IPS-NIHi7 (cell line): Measurements from ENCODE around the gene CDK5R2.

ENCODE experiments used
- DNase-seq: peaks from one replicate; pipeline ENCODE4 v3.0.0; 2012; ENCODE audit warnings: mixed read lengths; ENCODE audit errors: extremely low spot score

CDK5R2 gene

DNA sequence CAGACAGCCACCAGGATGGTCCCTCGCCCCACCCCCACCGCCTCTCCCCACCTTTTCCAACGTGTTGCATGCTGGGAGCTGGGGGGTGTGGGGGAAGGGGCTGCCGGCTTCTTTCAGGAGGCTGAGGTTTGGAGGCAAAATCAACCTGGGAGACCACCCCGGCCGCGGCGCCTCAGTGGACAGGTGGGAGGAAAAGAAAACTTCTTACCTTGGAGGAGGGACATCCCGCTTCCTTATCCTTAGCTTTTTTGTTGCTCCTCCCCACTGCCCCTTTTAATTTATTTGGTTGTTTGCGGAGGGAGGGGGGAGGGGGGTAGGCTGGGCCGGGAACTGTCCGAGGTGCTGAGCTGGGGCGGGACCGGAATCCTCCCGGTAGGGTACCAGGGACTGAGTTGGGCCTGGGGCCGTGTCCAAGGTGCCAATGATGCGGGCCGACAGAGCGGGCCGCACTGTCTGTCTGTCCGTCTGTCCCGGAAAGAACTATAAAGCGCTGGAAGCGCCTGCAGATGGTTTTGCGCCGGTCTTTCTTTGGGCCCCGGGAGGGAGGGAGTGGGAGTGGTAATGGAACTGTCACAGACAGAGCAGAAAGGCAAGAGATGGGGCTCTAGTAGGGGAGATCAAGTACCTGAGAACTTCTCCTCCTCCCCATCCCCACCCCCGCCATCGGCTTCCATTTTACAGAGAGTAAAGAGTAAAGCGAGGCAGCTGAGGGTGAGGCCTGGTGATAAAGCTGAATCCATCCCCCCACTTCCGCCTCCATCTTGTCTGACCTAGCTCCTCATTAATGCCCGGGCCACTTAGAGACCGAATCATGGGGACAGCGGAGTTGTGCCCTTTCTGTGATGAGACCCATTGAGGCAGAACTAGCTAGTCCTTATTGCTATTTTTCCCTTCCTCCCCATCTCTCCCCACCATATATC lies 2.4 kb downstream of the CDK5R2 start:
- peak; percentile 61 for DNase-seq

DNA sequence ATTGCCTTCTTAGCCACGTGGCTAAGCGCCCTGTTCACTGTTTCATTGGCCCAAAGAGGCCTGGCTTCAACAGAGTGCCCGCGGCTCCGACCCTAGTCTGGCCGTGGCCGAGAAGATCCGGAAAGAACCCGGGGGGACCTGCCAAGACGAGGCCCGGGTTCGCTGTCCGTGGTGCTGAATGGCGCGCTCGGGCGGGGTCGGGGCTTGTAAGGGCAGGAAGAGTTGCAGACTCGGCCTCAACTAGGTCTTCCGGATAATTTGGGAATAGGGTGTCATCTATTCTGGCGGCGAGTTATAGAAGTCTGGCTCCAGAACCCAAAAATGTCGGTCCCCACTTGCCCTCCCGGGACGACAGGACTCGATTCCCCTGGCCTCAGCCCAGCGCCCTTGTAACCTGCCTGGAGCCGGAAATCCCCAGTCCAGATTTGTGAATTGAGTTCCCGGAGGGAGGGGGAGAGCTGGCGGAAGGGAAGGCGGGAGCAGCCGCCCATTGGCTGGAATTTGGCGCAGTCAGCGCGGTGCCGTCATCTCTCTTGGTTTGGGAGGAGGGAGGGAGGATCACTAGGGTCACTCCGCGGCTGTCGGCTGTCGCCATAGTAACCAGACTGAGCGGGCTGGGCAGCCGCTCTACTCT lies 3.5 kb downstream of the CDK5R2 start:
- DNase-seq = peak; percentile 96

DNA sequence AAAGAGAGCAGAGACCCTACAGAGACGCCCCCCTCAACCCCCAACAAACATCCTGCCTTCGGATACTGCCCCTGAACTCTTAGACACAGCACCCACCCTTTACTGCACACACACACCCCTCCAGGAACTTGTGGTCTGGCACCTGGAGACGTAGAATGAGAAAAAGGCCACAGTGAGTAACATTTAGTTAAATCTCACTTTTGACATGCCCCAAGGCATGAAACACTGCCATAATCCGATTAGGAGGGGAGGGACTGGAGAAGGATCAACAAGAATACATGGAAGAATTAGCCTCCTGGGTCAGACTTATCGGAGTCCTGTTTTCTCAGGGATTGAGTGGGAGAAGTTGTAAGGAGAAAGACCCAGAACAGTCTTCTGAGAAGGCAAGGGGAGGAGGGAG lies 4.1 kb downstream of the CDK5R2 start:
- DNase-seq = no peak

DNA sequence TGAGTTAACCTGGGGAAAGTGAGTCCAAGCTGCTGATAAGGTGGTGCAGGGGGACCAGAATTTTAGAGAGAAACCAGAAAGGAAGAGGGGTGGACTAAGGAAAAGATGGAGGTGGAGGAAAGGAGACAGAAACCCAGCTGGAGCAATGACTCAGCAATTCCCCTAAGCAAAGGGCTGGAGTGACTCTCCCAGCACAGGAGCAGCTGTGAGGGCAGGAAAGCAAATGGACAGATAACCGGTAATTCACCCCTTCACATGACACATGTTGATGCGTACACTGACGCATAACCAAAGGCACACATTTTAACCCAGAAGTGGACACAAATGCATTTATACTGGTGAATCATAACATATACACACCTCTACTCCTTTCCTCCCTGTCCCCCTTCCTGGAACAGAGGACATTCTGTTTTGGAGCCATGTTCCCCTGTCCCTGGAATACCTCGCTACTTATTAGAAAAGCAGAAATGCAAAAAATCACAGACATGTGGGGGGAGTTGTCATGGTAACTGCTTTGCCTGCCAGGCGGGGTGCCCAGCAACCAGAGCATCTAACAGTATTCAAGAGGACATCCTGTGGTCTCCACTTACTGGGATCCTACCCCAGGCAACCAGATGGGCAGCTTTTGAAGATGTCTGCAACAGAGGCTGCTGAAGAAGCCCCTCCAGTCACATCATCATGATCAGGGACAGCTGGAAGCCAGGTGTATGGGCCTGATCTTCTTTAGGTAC lies 4.7 kb downstream of the CDK5R2 start:
- DNase-seq = no peak

DNA sequence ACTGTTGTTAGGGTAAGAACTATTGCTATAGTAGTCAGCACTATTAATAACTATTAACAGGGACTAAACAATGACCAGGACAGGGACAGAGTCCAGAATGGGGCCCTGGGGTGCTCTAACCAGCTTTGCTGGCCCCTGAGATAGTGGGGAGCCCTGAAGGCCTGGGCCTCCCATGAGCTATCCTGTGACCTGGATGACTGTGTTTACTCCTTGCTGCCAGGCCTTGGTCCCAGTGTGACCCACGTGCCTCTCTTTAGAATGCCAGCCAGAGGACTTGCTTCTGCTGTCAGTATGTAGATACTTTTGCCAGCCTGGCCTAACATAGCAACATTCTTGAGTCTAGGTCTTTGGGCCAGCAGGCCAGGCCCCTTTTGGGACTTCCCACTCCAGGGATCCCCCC lies 11.4 kb downstream of the CDK5R2 start:
- DNase-seq = no peak

DNA sequence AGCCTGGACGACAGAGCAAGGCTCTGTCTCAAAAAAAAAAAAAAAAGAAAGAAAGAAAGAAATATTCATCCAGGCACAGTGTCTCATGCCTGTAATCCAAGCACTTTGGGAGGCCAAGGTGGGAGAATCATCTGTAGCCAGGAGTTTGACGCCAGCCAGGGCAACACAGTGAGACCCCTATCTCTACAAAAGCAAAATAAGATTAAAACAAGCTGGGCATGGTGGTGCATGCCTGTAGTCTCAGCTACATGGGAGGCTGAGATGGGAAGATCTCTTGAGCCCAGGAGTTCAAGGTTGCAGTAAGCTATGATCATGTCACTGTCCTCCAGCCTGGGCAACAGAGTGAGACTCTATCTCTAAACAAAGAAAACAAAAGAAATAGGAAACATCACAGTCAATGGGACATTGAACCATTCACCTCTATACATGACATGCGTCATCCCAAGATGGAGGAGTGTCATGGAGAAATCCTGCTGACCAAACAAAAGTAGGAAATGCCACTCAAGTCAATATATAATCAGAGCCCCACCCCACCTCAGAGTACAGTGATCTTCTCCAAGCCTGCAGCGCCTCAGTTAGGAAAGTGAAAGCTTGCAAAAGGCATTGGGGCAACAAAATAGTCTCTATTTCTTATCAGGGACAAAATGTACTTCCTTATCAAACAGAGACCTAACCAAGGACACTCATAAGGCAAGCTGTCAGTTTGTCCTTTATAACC lies 15.8 kb downstream of the CDK5R2 start:
- no peak for DNase-seq

DNA sequence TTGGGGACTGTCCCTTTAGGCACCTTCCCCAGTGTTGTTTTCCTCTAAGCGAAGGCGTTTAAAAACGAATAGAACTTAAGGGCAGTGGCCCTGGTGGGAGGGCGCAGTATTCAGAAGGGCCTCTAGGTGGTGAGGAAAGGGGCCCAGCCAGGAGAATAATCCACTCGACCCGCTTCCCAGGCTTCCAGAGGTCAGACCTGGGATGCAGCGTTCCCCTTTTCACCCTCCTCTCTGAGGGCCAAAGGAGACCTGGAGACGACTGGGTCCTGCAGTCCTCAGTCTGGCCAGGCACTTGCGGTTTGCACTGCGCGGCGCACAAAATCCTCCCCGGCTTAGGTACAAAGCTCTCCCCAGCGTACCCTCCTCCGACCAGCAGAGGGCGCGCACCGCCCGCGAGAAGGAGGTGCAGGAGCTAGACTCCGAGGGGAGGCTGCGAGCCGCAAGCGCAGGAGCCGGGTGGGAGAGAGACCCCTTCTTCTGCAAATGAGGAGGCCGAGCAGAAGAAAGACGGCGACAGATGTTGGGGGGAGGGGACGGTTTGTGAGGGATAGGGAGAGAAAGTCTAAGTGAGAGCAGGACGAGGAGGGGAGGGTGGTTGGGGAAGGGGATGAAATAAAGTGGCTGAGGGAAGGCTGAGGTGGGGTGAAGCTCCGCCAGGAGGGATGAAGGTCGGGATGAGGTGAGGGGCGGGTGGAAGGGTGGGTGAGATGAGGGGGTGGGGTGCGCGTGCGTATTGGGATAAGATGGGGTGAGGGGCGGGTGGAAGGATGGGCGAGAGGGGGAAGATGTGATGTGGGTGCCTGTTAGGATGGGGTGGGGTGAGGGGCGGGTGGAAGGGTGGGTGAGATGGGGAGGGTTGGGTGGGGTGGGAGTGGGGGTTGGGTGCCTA lies 20.6 kb downstream of the CDK5R2 start:
- DNase-seq = peak; percentile 86

DNA sequence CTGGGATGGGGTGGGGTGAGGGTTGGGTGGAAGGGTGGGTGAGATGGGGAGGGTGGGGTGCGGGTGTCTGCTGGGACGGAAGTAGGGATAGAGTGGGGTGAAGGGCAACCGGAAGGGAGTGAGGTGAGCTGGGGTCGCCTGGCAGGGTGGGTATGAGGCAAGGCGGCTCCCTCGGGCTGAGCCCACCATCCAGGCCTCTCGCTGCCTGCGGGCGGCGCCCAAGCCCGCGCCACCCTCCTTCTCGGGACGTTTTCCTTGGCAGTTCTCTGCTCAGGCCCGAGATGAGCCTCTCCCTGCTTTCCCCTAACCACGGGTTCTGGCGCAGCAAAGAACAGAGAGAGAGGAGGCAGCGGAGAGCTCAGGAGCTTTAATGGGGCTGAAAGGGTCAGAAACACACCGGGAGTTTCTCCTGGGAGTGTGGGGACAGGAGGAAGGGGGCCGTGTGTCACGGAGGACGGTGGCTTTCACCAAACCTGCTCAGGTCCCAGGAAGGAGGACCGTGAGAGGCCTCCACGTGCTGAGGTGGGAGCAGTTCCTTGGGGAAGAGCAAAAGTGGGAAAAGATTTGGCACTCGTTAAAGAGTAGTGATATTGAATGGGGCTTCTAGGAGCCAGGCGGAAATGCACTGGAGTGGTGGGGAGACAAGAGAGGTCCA lies 21.4 kb downstream of the CDK5R2 start:
- DNase-seq = no peak

DNA sequence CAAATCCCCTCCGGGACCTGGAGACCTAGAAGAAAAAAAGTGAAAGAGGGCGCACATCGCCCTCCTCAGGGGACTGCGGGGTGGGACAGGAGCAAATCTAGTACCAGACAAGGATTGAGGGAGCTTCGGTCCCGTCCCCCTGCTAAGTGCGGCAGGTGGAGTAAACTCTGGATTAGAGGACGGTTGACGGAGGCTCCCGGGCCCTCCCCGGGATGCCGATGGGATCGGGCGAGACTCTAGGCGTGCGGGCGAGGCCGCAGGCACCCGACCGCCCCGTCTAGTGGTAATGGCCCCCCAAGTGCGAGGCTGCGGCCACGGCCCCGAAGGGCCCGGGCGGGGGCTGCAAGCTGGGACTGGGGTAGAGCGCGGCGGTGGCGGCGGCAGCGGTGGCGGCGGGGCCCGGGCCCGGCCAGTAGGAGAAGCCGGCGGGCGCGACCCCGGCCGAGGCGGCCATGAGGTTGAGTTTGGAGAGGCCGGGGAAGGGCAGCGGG lies 22.0 kb downstream of the CDK5R2 start:
- DNase-seq = no peak

DNA sequence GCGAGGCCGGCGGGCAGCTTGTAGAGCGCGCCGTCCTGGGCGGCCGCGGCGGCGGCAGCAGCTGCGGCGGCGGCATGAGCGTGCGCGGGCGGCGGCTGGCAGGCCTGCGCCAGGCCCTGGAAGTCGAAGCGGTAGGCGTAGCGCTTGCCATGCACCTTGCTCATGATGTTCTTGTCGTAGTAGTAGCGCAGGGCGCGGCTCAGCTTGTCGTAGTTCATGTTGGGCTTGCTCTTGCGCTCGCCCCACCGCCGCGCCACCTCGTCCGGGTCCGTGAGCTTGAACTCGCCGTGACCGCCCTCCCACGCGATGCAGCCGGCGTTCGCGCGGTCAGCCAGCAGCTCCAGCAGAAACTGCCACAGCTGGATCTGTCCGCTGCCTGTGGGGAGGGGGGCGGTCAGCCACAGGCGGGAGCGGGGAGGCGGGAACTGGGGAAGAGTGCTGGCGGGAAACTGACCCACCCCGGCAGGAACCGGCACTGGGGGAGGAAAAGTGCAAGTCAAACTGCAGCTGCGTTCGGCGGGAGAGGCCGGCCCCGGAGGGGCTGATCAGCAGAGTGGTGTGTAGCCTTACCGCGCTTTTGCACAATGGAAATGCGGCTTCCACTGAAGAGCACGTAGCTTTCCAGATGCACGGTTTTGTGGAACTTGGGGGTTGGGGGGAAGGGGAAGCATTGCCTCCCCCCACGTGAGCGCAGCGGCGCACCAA lies 22.6 kb downstream of the CDK5R2 start:
- no peak for DNase-seq

DNA sequence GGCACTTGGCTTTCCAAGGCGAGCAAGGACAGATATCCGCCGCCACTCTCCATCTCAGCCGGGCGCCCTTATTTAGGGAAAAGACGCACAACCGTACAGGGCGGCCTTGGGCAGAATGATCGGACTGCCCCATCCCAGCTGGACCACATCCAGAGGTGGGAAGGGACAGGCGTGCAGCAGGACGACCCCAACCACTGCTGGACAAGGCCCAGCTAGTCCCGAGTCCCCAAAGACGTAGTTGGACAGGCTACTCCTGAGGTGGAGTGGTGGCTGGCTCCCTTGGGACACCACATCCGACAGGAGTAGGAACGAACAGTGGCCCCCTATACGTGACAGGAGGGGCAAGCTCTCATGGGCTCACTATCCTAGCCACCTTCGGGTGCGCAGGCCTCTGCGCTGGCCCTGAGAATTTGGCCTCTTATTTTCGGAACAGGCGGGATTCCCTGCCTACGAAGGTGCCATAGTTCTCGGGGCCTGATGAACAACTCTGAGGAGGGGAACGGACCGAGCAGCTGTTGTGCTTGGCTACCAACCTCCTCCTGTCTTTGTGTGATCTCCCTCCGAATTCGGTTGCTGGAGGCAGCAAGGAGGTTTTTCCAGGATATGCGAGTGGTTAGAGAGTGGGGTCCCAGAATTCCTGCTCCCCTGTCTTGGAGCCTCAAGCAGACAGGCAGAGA lies 23.3 kb downstream of the CDK5R2 start:
- no peak for DNase-seq

DNA sequence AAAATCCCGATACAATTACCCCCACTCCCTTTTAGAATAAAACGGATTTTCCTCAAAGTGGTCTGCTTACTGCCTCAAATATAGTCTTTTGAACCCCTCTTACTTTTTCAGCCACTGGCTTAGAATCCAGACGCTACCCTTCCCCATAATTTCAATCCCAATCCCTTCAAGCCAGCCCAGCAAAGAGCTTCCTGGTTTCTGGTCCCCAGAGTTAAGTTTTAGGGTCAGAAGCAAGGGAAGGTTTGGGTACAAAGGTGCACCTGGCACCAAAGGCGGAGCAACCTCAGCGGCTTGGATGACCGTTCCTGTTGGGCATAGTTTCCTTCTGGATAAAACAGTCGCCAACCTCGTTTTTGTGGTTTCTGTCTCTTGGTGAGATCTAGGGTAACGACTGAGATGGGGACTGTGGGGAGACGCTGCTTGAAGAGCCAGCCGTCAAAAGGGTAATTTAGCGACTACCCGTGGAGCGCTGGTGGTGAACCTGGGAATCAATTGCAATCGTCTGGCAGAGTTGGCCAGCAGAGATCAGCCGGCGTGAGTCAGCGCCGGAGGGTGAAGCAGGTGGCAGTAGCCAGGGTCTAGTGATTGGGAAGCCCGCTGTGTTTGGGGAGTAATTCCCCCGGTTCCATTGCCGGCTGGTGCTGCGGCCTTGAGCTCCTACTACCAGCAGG lies 23.9 kb downstream of the CDK5R2 start:
- DNase-seq = no peak

DNA sequence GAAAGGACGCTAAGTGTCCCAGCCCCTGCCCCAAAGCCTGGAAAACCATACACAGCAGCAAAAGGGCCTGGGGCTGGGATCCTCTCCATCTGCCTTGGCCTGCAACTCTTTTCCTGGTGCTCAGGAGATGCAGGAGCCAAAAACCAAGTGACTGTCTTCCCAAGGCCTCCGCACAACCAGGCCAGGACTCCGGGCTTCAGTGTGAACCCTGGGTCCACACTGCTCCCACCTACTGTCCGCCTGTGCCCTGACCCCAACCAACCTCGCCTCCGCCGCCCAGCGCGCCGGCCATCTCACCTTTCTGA lies 24.4 kb downstream of the CDK5R2 start:
- no peak for DNase-seq

DNA sequence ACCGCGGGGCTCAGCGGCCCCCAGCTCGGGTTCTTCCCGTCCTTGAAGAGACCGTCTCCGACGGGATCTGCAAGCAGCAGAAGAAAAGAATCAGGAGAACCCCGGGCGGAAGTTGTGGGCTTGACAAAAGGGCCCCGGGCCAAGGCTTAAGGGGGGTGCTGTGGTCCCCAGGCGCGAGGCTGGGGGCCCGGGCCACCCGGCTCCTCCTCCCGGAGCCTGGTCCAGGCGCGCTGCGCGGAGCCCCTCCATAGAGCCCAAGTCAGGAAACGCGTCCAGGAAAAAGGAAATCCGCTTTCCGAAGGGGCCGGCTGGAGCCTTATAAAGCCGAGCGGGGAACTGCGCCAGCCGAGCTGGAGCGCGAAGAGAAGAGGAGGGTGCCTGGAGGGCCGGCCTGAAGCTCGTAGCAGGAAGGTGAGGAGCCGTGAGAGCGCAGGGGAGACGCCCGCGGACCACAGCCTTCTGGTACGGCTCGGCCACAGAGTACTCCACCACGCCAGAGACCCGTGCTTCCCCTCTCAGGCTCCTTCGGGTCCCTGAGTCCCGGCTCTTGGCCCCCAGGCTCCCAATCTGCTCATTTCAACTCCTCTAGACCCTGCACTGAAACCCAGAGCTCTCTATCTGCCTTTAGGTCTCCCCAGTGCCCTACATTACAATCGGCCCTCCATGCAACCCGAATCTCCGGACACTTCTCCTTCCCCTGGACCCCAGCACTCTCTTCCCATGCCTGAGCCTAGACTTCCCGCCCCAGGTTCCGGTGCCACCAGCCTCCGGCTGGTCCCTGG lies 25.0 kb downstream of the CDK5R2 start:
- DNase-seq = no peak

DNA sequence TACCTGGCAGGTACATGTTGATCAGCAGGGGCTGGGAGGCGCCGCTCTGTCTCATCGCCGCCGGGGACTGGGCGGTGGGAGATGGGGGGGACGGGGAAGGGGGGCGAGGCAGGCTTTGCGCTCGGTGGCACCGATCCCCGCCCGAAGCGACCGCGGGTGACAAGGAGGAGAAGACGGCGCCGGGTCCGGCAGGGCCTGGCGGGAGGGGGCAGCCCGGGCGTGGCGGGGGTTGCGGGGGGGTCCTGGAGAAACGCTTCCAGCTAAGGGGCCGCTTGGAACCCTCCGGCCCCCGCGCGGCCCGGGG lies 25.5 kb downstream of the CDK5R2 start, which contains the start of gene FEV:
TSS of gene FEV (minus strand) at position 164 of the 304 bp plus-strand sequence. CDS start at position 55, 109 bp downstream.
- DNase-seq = no peak

DNA sequence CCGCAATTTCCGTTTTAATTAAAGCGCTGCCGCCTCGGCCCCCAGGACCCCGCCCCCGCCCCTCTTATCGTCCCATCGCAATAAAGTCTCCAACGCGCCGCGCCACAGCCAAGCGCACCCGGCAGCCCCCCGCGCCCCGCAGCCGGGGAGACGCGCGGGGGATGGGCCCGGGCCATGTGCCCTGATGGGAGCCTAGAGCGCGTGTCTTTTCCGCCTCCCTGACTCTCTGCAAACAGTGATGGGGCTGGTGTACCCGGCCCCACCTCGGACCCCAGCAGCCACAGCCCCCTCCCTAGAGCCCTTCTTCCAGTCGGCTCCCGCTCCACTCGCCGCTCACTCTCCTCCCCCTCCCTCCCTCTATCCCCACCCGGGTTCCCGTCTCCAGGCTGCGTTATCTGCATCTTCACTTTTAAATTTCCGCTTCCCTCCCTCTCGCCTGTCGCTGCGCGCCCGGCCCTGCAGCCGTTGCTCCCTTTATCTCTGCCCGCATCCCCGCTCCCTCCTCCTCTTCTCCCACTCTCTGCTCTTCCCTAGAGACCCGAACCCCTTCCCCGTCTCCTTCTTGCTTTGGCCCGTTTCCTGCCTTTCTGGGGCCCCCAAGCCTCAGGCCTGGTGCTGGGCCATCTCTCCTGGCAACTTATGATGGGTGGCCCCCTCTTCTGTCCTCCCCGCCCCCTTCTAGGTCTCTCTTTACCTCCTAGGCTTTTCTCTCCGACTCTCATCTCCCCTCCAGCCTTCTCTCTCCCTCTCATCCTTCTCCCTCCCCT lies 26.0 kb downstream of the CDK5R2 start:
- peak; percentile 57 for DNase-seq

DNA sequence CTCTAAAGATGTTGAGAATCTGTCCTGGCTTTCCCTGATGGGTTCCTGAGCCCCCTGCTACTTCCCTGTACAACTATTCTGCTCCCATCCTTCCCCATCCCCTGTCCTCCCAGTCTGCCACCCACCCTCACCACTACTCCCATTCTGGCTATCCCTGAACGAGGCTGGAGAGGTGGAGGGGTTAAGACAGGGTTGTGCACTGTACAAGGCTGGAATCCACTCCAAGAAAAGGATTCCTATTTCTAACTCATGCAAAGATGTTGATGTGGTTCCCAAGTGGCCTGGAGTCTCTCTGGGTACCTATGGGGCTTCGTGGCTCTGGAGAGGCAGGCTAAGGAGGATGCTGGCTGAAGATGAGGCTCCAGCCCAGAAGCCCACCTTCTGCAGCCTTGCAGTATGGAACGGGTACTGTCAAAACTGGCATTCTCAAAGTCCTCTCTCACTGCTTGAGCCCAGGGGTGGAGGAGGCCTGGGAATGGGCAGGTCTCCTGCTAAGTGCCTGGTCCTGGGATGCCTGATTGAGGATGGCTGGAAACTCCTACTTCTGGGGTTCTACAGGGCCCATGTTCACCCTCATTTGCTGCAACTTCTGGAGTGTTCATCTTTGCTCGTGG lies 26.8 kb downstream of the CDK5R2 start:
- DNase-seq = no peak
